H1 (cell line): Measurements from ENCODE around the gene DNAJA1. TPM values are rescaled to one million over a fixed set of nuclear protein-coding genes. Genes with fewer than 3 reads are reported as not detected.

Source experiments
- CTCF ChIA-PET: fragments of 300-600 bp; sonication (Branson Sonifier 250); formaldehyde crosslinking; loops from one replicate; lab custom pipeline; 2021; ENCODE audit not compliant: partially characterized antibody; lab: Charles Lee
- POLR2A ChIA-PET: fragments of 300-600 bp; sonication (Branson Sonifier 250); formaldehyde crosslinking; loops from one replicate; lab custom pipeline; 2021; ENCODE audit warnings: inconsistent platforms; ENCODE audit not compliant: partially characterized antibody; lab: Charles Lee
- DNase-seq, 2 experiments: peaks; one replicate each; pipeline versions ENCODE4 v3.0.0 to v3.0.0-alpha.2; 2010 to 2022; ENCODE audit warnings: low spot score in 2 of 2, low read depth in 1 of 2, mixed read lengths in 1 of 2
- FAIRE-seq: peaks from 2 replicates; lab custom pipeline; 2011; peaks lifted over from hg19 to GRCh38; lab: Jason Lieb, UNC
- H2AFZ ChIP-seq: 2 replicates; pipeline ENCODE4 v1.8.1; 2012; ENCODE audit warnings: low read length, inconsistent platforms
- H2AK5ac ChIP-seq: 2 replicates; pipeline ENCODE4 v1.6.1; 2013; ENCODE audit warnings: low read depth, low read length
- H2BK120ac ChIP-seq: replicated peaks from 2 replicates; pipeline ENCODE3; 2013; ENCODE audit warnings: low read depth, low read length, inconsistent platforms
- H2BK12ac ChIP-seq: 2 replicates; pipeline ENCODE4 v1.6.1; 2013; ENCODE audit warnings: low read depth, low read length
- H2BK15ac ChIP-seq: 2 replicates; pipeline ENCODE4 v1.6.1; 2013; ENCODE audit warnings: low read length
- H2BK20ac ChIP-seq: 2 replicates; pipeline ENCODE4 v1.6.1; 2013; ENCODE audit warnings: low read length
- H2BK5ac ChIP-seq: 2 replicates; pipeline ENCODE4 v1.6.1; 2013; ENCODE audit warnings: low read depth, low read length
- H3K14ac ChIP-seq: 2 replicates; pipeline ENCODE4 v1.6.1; 2013; ENCODE audit warnings: inconsistent platforms; ENCODE audit not compliant: insufficient read length
- H3K18ac ChIP-seq: 2 replicates; pipeline ENCODE4 v1.6.1; 2013; ENCODE audit warnings: low read length; ENCODE audit errors: extremely low read depth
- H3K23ac ChIP-seq: 2 replicates; pipeline ENCODE4 v1.6.1; 2013; ENCODE audit warnings: inconsistent platforms; ENCODE audit not compliant: insufficient read length
- H3K23me2 ChIP-seq: 2 replicates; pipeline ENCODE4 v1.6.1; 2013; ENCODE audit warnings: low read depth, low read length
- H3K27ac ChIP-seq: 2 replicates; pipeline ENCODE4 v1.6.1; 2011; ENCODE audit warnings: low read depth, low read length, inconsistent platforms
- H3K27me3 ChIP-seq, 4 experiments: replicated peaks in 1 of 4; 1 replicate in 1 of 4; 2 replicates in 3 of 4; pipeline versions ENCODE4 v1.6.1 to v1.8.1; 2011 to 2013; ENCODE audit warnings: low read length in 3 of 4, mild to moderate bottlenecking in 3 of 4, inconsistent platforms in 2 of 4, mixed read lengths in 2 of 4, moderate library complexity in 1 of 4; ENCODE audit not compliant: control insufficient read depth in 3 of 4, insufficient read depth in 3 of 4; ENCODE audit errors: extremely low read depth in 1 of 4
- H3K36me3 ChIP-seq, 4 experiments: 2 replicates each; pipeline versions ENCODE4 v1.6.1 to v1.8.1; 2011 to 2013; ENCODE audit warnings: mild to moderate bottlenecking in 4 of 4, low read length in 3 of 4, moderate library complexity in 2 of 4, control low read depth in 1 of 4, inconsistent platforms in 1 of 4; ENCODE audit not compliant: insufficient read depth in 4 of 4, control insufficient read depth in 2 of 4
- H3K4ac ChIP-seq: replicated peaks from 2 replicates; pipeline ENCODE3; 2013; ENCODE audit warnings: low read length, low read depth, mixed read lengths, inconsistent platforms; ENCODE audit not compliant: insufficient read length
- H3K4me1 ChIP-seq, 4 experiments: replicated peaks in 1 of 4; 1 replicate in 1 of 4; 2 replicates in 3 of 4; pipeline versions ENCODE4 v1.6.1 to v1.8.1; 2011 to 2013; ENCODE audit warnings: low read length in 3 of 4, inconsistent platforms in 2 of 4, mixed read lengths in 1 of 4; ENCODE audit not compliant: insufficient read depth in 4 of 4, control insufficient read depth in 3 of 4
- H3K4me2 ChIP-seq, 2 experiments: 2 replicates each; pipeline versions ENCODE4 v1.6.1 to v1.8.1; 2011 to 2013; ENCODE audit warnings: low read depth in 2 of 2, low read length in 2 of 2, control low read depth in 1 of 2, inconsistent platforms in 1 of 2, mild to moderate bottlenecking in 1 of 2; ENCODE audit not compliant: insufficient read depth in 1 of 2
- H3K4me3 ChIP-seq, 4 experiments: fragments of 200-600, 300-600 bp in 1 of 4; sonication (generic), shearing (Covaris generic), sonication (Bioruptor Twin) in 1 of 4; 2 replicates each; pipeline versions ENCODE4 v1.5.1 to v1.8.1; 2011 to 2016; ENCODE audit warnings: low read length in 4 of 4, low read depth in 3 of 4, control low read depth in 2 of 4, inconsistent platforms in 2 of 4, mild to moderate bottlenecking in 2 of 4, mixed read lengths in 1 of 4, moderate library complexity in 1 of 4; ENCODE audit not compliant: insufficient read depth in 2 of 4; ENCODE audit errors: extremely low read depth in 1 of 4
- H3K56ac ChIP-seq: replicated peaks from 2 replicates; pipeline ENCODE3; 2013; ENCODE audit warnings: low read depth, mild to moderate bottlenecking, mixed read lengths, low read length, inconsistent platforms; ENCODE audit not compliant: insufficient read length
- H3K79me1 ChIP-seq: 2 replicates; pipeline ENCODE4 v1.6.1; 2013; ENCODE audit warnings: low read depth, low read length, control low read depth
- H3K79me2 ChIP-seq, 2 experiments: 2 replicates each; pipeline versions ENCODE4 v1.6.1 to v1.8.1; 2012 to 2013; ENCODE audit warnings: low read length in 2 of 2, mild to moderate bottlenecking in 2 of 2, inconsistent platforms in 1 of 2; ENCODE audit not compliant: insufficient read depth in 2 of 2, control insufficient read depth in 1 of 2
- H3K9ac ChIP-seq, 4 experiments: replicated peaks in 1 of 4; 1 replicate in 1 of 4; 2 replicates in 3 of 4; pipeline versions ENCODE4 v1.6.1 to v1.8.1; 2011 to 2013; ENCODE audit warnings: low read depth in 3 of 4, low read length in 3 of 4, control low read depth in 2 of 4, mild to moderate bottlenecking in 2 of 4, moderate library complexity in 2 of 4, inconsistent platforms in 1 of 4; ENCODE audit errors: extremely low read depth in 1 of 4
- H3K9me3 ChIP-seq, 2 experiments: 2 replicates each; pipeline versions ENCODE4 v1.6.1 to v1.8.1; 2012 to 2013; ENCODE audit warnings: mild to moderate bottlenecking in 2 of 2, moderate library complexity in 2 of 2, control low read depth in 1 of 2, inconsistent platforms in 1 of 2, low read depth in 1 of 2, low read length in 1 of 2, mixed read lengths in 1 of 2; ENCODE audit not compliant: insufficient read depth in 2 of 2
- H4K20me1 ChIP-seq, 2 experiments: replicated peaks in 1 of 2; 2 replicates each; pipeline versions ENCODE3 to v1.8.1; 2011 to 2013; ENCODE audit warnings: inconsistent platforms in 2 of 2, low read length in 2 of 2, mild to moderate bottlenecking in 1 of 2; ENCODE audit not compliant: insufficient read depth in 2 of 2, control insufficient read depth in 1 of 2
- H4K5ac ChIP-seq: 2 replicates; pipeline ENCODE4 v1.6.1; 2013; ENCODE audit warnings: low read length, low read depth, mixed read lengths, inconsistent platforms; ENCODE audit not compliant: insufficient read length
- H4K8ac ChIP-seq: 2 replicates; pipeline ENCODE4 v1.8.0; 2013; ENCODE audit warnings: mild to moderate bottlenecking, moderate library complexity, low read length, inconsistent platforms; ENCODE audit not compliant: insufficient read depth; ENCODE audit errors: extremely low read depth
- H4K91ac ChIP-seq: replicated peaks from 2 replicates; pipeline ENCODE3; 2013; ENCODE audit warnings: low read length, mixed read lengths, inconsistent platforms; ENCODE audit not compliant: insufficient read length
- BACH1 ChIP-seq: IDR thresholded peaks from 2 replicates; pipeline ENCODE4 v1.6.1; 2012; ENCODE audit warnings: low read length, improper control_type of control experiment
- CHD1 ChIP-seq: IDR thresholded peaks from 2 replicates; pipeline ENCODE4 v1.6.1; 2012; ENCODE audit warnings: low read depth, low read length, improper control_type of control experiment
- WGBS, 2 experiments: shearing (Covaris generic) in 1 of 2; methylation state at CpG; one replicate each; pipeline versions ENCODE4 v1.1.6 to v1.1.7; 2013 to 2015; ENCODE audit warnings: low lambda C conversion rate in 2 of 2, mixed read lengths in 2 of 2, inconsistent platforms in 1 of 2, low coverage in 1 of 2, missing lambda C conversion rate in 1 of 2; ENCODE audit not compliant: insufficient replicate concordance in 2 of 2, insufficient coverage in 1 of 2, insufficient read length in 1 of 2; ENCODE audit errors: extremely low coverage in 1 of 2, missing lambda C conversion rate in 1 of 2; 5-methylcytosine and 5-hydroxymethylcytosine counted together
- polyA plus RNA-seq, 7 experiments: library from polyadenylated mRNA; depleted of rRNA in 3 of 7; stranded (reverse) in 5 of 7; unstranded in 2 of 7; fragments of >200 nt in 5 of 7; fragments of 200-250 nt in 2 of 7; gene quantifications; 1 replicate in 5 of 7; 2 replicates in 1 of 7; 4 replicates in 1 of 7; pipeline versions ENCODE4 v1.2.1 to v1.2.3, GENCODE V29; 2011 to 2013; ENCODE audit warnings: missing spikeins in 2 of 7, mixed read lengths in 2 of 7
- total RNA-seq: library from RNA; stranded (reverse); fragmentation: NEBNext Ultra II Directional; extraction: Animal tissue kit (Norgen Biotek cat#: 25700); gene quantifications from 2 replicates; pipeline ENCODE4 v1.2.1, GENCODE V29; 2021

DNAJA1 gene
- total and polyA plus RNA-seq, 2 of the 8 experiments (the other 6 are each of a cell fraction or from before 2014, with no cell fraction given) = 54.4 to 159 TPM

DNA sequence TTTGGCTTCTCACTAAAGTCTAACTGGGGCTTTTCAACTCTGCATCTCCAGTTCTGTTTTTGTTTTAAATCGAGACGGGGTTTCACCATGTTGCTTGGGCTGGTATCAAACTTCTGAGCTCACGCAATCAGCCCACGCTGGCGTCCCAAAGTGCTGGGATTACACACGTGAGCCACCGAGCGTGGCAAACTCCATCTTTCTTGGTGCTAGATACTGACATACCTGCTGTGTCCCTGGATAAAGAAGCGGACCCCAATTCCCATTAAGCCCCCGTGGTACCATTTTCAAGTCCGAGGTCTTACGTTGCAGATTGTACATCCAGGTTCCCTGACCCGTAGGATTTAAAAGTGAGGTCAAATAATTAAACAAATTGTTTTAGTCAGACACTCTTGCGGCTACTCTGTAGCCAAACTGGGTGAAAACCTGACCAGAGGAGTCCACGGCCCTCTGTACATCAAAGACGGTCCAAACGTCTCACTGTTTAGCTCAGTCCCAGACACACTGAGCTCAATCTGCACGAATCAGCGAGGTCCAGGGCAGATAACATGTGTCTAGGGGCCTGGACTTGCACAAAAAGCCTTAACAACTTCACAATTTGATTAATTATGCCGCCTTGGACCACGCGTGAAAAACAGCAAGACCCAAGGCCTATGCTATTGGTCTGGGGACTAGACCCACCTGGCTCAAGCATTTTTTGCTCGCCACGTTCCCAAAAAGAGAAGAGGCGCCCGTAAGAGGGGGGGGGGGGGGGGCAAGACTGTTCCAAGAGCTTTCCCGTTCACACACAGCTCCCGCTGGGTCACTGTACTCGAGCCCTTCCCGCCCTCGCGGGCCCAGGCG, 727 bp upstream of the DNAJA1 start:
- H4K5ac ChIP-seq = peak overlapping the region; percentile 98
- H3K4me2 ChIP-seq = peak overlapping the region; percentile 94 to 99
- H3K4me1 ChIP-seq = peaks cover 0 to 13% (median 6%) of the 10 kb centered on the region in 4 experiments; a peak in 4 of 7 replicates
- peak overlapping the region; percentile 55 for H2BK5ac ChIP-seq
- FAIRE-seq = no peak
- peak overlapping the region; percentile 85 for H4K91ac ChIP-seq
- peaks cover 34 to 92% of the 10 kb centered on the region in 2 experiments for H3K79me2 ChIP-seq
- peaks cover 4% of the 10 kb centered on the region; the same call in 1 of the 2 replicates for H3K23me2 ChIP-seq
- H3K14ac ChIP-seq = peak overlapping the region; percentile 50
- peak overlapping the region; percentile 83; the same call in 1 of the 2 replicates for H2AK5ac ChIP-seq
- 0 out of 2 replicates have a peak overlapping the region, but pooled peaks have one; percentile 3 for H2BK15ac ChIP-seq
- H3K79me1 ChIP-seq = peaks cover 6% of the 10 kb centered on the region; the same call in 1 of the 2 replicates
- H3K23ac ChIP-seq = no peak overlapping the region
- TF ChIP-seq CHD1 (no peak), BACH1 (0 out of 2 replicates have a peak, but pooled peaks have one; percentile 18)
- H3K27me3 ChIP-seq = no peaks in the 10 kb centered on the region
- no peak for DNase-seq
- no peak overlapping the region for H2BK20ac ChIP-seq
- peak overlapping the region; percentile 95 to 99 (median 98) for H3K4me3 ChIP-seq
- H2BK12ac ChIP-seq = no peak overlapping the region
- ChIA-PET CTCF (interaction anchor here (0.6 to 1.2 kb wide), 4 partner anchors 9 to 202 kb away, joined by 3 to 6 read pairs (median 3); no protein-coding TSS in a partner anchor), POLR2A (interaction anchor here (0.6 to 6.4 kb wide), 61 partner anchors 8 to 639 kb away, joined by 3 to 160 read pairs (median 4); partner anchors contain the start of genes ACO1, APTX, B4GALT1 and BAG1)
- H4K8ac ChIP-seq = peak overlapping the region; percentile 93; the same call in 1 of the 2 replicates
- H3K9me3 ChIP-seq = no peaks in the 10 kb centered on the region
- H3K4ac ChIP-seq = peak overlapping the region; percentile 80
- peak overlapping the region; percentile 93 to 97 (median 96) for H3K9ac ChIP-seq
- H3K18ac ChIP-seq = peak overlapping the region; percentile 96
- peaks cover 12 to 38% (median 22%) of the 10 kb centered on the region in 4 experiments for H3K36me3 ChIP-seq
- H3K27ac ChIP-seq = peak overlapping the region; percentile 94
- H2AFZ ChIP-seq = no peak overlapping the region
- no peak overlapping the region for H2BK120ac ChIP-seq
- peak overlapping the region; percentile 89 for H3K56ac ChIP-seq
- peaks cover 4 to 19% of the 10 kb centered on the region in 2 experiments for H4K20me1 ChIP-seq
- 51% methylated on average over 22 of the region's 33 CpGs; no CpG with 5 or more reads in 1 of the 2 experiments for WGBS, 2 experiments
